Neuron (in vitro differentiated cells): ENCODE measurements around the gene SLC25A34.

Source experiments
- H2AFZ ChIP-seq: one replicate; pipeline ENCODE4 v1.6.1; 2013; ENCODE audit warnings: low read depth, mild to moderate bottlenecking, inconsistent platforms, low read length, moderate library complexity
- H3K27me3 ChIP-seq: one replicate; pipeline ENCODE4 v1.6.1; 2013; ENCODE audit warnings: low read length; ENCODE audit not compliant: insufficient read depth
- H3K36me3 ChIP-seq: one replicate; pipeline ENCODE4 v1.6.1; 2013; ENCODE audit warnings: low read length; ENCODE audit not compliant: insufficient read depth
- H3K4me1 ChIP-seq: one replicate; pipeline ENCODE4 v1.6.1; 2013; ENCODE audit warnings: low read length; ENCODE audit not compliant: insufficient read depth
- H3K4me3 ChIP-seq: 2 replicates; pipeline ENCODE4 v1.5.1; 2013; ENCODE audit warnings: mild to moderate bottlenecking, low read length, moderate library complexity
- H3K9me3 ChIP-seq: one replicate; pipeline ENCODE4 v1.6.1; 2013; ENCODE audit warnings: low read length

The SLC25A34 gene

GRCh38 chr1:15703562-15703961 lies 32.5 kb upstream of the SLC25A34 start:
- no peak overlapping the region for H3K4me3 ChIP-seq
- H2AFZ ChIP-seq: no peak overlapping the region
- no peaks in the 10 kb centered on the region for H3K9me3 ChIP-seq
- no peaks in the 10 kb centered on the region for H3K27me3 ChIP-seq
- H3K4me1 ChIP-seq: peaks cover 7% of the 10 kb centered on the region
- peaks cover 11% of the 10 kb centered on the region for H3K36me3 ChIP-seq

- peaks cover 7% of the 10 kb centered on the region for H3K4me1 ChIP-seq
- H2AFZ ChIP-seq: no peak overlapping the region
- H3K36me3 ChIP-seq: peaks cover 11% of the 10 kb centered on the region
- no peak overlapping the region for H3K4me3 ChIP-seq
- no peaks in the 10 kb centered on the region for H3K27me3 ChIP-seq
- H3K9me3 ChIP-seq: no peaks in the 10 kb centered on the region
These were observed 31.4 kb upstream of the SLC25A34 start for GRCh38 chr1:15704526-15705183.

- Histone ChIP-seq H3K4me1 (peaks cover 7% of the 10 kb centered on the region), H3K36me3 (peaks cover 11% of the 10 kb centered on the region), H3K9me3 (no peaks in the 10 kb centered on the region), H3K4me3 (no peak overlapping the region), H2AFZ (no peak overlapping the region), H3K27me3 (no peaks in the 10 kb centered on the region)
These were observed 30.9 kb upstream of the SLC25A34 start for GRCh38 chr1:15705184-15705566.

GRCh38 chr1:15706751-15707150 lies 29.3 kb upstream of the SLC25A34 start:
- Histone ChIP-seq H3K27me3 (no peaks in the 10 kb centered on the region), H3K36me3 (peaks cover 11% of the 10 kb centered on the region), H3K9me3 (no peaks in the 10 kb centered on the region), H3K4me1 (peaks cover 7% of the 10 kb centered on the region), H2AFZ (no peak overlapping the region), H3K4me3 (no peak overlapping the region)

- Histone ChIP-seq H2AFZ (no peak overlapping the region), H3K9me3 (no peaks in the 10 kb centered on the region), H3K36me3 (peaks cover 11% of the 10 kb centered on the region), H3K4me3 (no peak overlapping the region), H3K4me1 (peaks cover 7% of the 10 kb centered on the region), H3K27me3 (no peaks in the 10 kb centered on the region)
These were observed 28.7 kb upstream of the SLC25A34 start for GRCh38 chr1:15707239-15707925.

- Histone ChIP-seq H3K4me1 (peaks cover 2% of the 10 kb centered on the region), H3K9me3 (no peaks in the 10 kb centered on the region)
These were observed 27.4 kb upstream of the SLC25A34 start for GRCh38 chr1:15708486-15709137.

GRCh38 chr1:15709226-15709625 lies 26.8 kb upstream of the SLC25A34 start:
- Histone ChIP-seq H3K9me3 (no peaks in the 10 kb centered on the region), H3K36me3 (peaks cover 11% of the 10 kb centered on the region), H3K4me1 (no peaks in the 10 kb centered on the region), H3K27me3 (no peaks in the 10 kb centered on the region), H3K4me3 (no peak overlapping the region), H2AFZ (no peak overlapping the region)

More at GRCh38 chr1:15708486-15709137, 27.4 kb upstream of the SLC25A34 start:
- no peak overlapping the region for H2AFZ ChIP-seq
- no peaks in the 10 kb centered on the region for H3K27me3 ChIP-seq
- no peak overlapping the region for H3K4me3 ChIP-seq
- peaks cover 11% of the 10 kb centered on the region for H3K36me3 ChIP-seq

GRCh38 chr1:15712168-15712567 lies 23.9 kb upstream of the SLC25A34 start:
- Histone ChIP-seq H2AFZ (no peak overlapping the region), H3K27me3 (no peaks in the 10 kb centered on the region), H3K36me3 (peaks cover 13% of the 10 kb centered on the region), H3K4me3 (no peak overlapping the region), H3K4me1 (no peaks in the 10 kb centered on the region), H3K9me3 (no peaks in the 10 kb centered on the region)

- no peak overlapping the region for H3K4me3 ChIP-seq
- no peaks in the 10 kb centered on the region for H3K9me3 ChIP-seq
- H3K4me1 ChIP-seq: no peaks in the 10 kb centered on the region
- no peak overlapping the region for H2AFZ ChIP-seq
- no peaks in the 10 kb centered on the region for H3K27me3 ChIP-seq
- H3K36me3 ChIP-seq: peaks cover 32% of the 10 kb centered on the region
These were observed 21.5 kb upstream of the SLC25A34 start for GRCh38 chr1:15714406-15715136.

GRCh38 chr1:15717418-15718125 lies 18.5 kb upstream of the SLC25A34 start:
- Histone ChIP-seq H3K27me3 (no peaks in the 10 kb centered on the region), H3K4me3 (no peak overlapping the region), H2AFZ (no peak overlapping the region), H3K4me1 (no peaks in the 10 kb centered on the region), H3K36me3 (peaks cover 47% of the 10 kb centered on the region), H3K9me3 (no peaks in the 10 kb centered on the region)

GRCh38 chr1:15718199-15718601 lies 17.9 kb upstream of the SLC25A34 start:
- H3K27me3 ChIP-seq: no peaks in the 10 kb centered on the region
- peaks cover 52% of the 10 kb centered on the region for H3K36me3 ChIP-seq
- H3K4me3 ChIP-seq: no peak overlapping the region
- H2AFZ ChIP-seq: no peak overlapping the region
- H3K9me3 ChIP-seq: no peaks in the 10 kb centered on the region
- no peaks in the 10 kb centered on the region for H3K4me1 ChIP-seq

- H3K27me3 ChIP-seq: no peaks in the 10 kb centered on the region
- H2AFZ ChIP-seq: no peak overlapping the region
- no peaks in the 10 kb centered on the region for H3K9me3 ChIP-seq
- H3K4me3 ChIP-seq: no peak overlapping the region
- no peaks in the 10 kb centered on the region for H3K4me1 ChIP-seq
- peaks cover 52% of the 10 kb centered on the region for H3K36me3 ChIP-seq
These were observed 16.5 kb upstream of the SLC25A34 start for GRCh38 chr1:15719381-15720120.
